HG03521 (cell line): ENCODE results near the gene VPS37B.

Source experiments
- ATAC-seq: cut with Tn5 transposase; IDR thresholded peaks from one replicate; pipeline ENCODE4 v1.9.1; 2021; ENCODE audit warnings: mild to moderate bottlenecking, moderate library complexity; ENCODE audit not compliant: unreplicated experiment

VPS37B gene

DNA sequence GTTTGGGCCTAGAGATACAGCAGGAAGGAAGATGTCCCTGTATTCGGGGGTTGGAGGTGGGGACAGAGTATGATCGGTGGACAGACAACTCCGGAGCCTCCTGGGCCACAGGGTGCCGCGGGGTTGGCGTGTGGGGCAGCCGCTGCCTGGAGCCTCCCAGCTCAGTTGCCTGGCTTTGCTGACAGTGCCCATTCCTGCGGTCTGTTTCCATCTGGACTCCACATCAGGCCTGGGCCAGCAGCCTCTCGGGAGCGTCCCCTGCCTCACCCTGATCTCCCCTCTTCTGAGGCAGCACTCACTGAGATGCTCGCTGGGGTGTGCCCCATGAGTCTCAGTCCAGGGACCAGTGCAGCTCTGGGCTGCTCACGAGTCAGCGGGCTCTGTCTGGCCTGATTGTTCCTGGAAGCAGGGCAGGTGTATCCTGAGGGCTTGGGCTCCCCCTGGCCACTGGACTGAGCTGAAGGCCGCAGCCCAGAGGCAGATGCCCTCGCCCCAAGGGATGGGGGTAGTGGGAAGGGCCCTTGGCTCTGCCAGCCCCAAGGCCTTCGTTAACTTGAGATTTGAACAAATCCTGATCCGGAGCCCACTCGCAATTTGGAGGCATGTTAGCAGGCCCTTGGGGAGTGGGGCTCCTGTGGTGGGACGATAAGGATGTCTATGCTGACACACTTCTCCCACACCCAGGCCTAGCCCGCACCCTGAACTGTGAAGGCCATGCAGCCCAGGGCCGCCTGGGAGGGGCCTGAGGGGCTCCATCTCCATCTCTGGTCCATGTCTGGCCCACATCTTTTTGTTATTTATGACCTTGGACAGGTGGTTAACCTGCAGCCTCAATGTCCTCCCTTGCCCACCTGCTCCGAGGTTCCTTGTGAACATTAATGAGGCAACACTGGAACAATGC lies 53.2 kb downstream of the VPS37B start:
- no peak for ATAC-seq

- ATAC-seq, result no peak
Measured at GRCh38 chr12:122841544-122842321, 54.2 kb downstream of the VPS37B start.

DNA sequence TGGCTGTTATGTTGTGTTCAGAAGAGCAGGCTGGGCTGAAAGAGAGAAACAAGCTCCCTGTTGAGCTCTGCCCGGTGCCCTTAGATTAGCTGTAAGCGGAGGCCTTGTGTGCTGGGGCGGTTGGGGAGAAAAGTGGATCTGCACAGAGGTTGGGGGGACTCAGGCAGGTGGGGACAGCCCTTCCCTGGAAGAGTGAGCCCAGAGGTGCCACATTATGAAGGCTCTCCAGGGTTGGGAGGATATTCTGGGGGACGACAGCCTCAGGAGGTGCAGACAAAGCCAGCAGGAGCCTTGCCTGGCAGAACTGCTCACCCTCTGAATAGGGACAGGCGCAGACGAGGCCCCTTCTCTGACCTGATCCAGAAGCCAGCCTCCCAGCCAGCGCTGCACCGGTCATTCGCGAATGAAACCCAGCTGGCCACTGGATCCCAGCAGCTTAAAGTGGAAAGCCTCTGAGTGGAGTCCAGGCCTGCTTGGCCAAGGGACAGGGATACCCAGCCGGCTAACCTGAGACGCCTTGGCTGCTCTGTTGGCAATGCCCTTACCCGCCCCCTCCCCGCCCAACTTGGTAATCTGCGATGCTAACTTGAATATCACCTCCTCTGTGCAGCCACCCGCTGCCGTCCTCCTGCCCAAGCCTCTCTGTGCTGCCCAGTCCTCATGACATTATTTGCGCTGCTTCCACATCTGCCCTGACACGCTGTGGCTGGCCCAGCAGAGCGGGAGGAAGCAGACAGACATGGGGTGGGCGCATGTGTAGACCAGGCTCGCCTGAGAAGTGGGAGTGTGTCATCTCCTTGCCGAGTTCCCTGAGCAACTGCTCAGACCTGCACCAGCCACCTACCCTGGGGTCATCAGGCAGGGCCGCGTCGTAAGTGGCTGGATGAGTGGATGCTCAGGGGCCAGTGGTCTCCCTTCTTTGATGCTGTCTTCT lies 55.1 kb downstream of the VPS37B start:
- ATAC-seq, result no peak

GRCh38 chr12:122839907-122840554 lies 55.9 kb downstream of the VPS37B start:
- ATAC-seq, result no peak

DNA sequence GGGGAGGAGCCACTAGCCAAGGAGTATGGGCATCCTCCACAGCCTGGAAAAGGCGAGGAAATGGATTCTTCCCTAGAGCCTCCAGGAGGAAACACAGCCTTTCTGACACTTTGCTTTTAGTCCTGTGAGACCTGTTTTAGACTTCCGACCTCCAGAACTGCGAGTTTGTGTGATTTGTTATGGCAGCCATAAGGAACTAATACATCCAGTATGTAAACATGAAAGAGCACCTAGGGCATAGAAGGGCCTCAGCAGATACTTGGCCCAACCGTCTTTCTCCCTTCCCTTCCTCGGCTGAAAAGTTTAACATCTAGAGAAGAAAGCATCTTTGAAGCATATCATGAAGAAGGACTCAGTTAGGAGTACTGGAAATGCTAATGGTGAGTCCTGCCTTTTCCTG lies 57.1 kb downstream of the VPS37B start:
- ATAC-seq, result no peak

DNA sequence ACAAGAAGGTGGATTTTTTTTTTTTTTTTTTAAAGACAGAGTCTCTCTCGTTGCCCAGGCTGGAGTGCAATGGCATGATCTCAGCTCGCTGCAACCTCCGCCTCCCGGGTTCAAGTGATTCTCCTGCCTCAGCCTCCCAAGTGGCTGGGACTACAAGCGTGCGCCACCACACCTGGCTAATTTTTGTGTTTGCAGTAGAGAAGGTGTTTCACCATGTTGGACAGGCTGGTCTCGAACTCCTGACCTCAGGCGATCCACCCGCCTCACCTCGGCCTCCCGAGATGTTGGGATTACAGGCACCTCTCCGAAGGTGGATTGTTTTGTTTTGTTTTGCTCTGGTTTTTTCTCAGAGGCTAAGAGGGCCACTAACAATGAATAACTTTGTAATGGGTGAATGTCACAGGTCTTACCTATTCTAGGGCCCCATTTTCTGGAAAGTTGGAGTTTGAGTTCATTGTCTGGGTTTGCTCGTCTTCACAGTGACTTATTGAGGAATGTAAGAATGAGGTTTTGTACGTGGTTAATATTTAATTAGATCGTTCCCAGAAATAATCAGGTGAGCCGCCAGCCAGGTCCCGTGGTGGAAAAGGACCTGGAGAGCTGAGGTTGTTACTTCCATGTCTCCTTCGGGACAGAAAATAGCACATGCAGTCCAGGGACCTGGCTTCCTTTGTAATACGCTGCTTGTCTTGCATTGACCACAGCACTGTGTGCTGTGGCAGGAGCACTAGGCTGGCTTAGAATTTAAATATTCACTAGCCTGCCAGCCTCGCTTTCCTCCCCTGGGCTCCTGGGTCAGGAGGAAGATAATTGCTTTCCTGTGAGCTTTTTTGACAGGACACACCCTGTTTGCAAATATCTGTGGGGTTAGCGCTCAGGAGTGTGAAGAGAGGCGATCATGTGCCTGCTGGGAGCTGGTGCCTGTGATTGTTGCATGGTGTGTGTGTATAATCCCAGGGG lies 58.3 kb downstream of the VPS37B start:
- no peak for ATAC-seq

DNA sequence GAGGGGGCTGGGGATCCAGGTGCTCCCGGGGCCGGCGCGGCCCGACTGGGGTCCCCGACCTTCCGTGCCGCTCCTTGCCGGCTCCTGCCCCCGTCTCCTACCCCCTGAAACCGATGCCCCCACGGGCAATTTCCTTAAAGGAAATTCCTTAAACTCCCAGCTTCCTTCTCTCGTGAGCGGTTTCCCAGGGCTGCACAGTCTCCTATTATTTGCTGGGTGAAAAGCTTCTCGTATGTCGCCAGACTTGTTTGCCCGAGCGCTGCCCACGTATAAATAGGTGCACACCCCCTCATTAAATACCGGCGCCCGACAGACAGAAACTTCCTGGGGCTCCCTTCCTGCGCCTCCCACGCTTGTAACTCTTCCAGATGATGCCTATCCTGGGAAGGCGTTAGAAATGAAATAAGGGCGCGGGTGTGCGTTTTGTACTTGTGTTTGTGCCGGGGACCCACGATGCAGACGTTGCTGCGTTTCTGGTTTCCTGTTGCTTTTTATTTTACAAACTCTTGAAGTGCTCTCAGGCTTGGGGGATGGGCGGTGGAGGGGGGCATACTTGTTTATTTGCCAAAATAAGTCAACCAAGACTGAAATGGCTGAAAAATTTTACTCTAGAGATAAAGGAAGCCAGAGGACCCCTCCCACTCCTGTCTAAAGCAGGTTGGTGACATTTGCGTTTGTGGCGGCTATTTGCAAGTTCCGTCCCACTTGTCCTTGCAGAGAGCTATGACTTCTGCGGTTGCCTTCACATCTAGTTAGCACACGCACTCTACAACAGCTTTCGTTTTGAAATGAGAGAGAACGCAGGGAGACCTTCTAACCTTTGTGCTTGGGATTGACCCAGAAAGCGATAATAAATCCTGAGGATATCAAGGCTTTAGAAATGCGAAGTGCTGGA lies 59.6 kb downstream of the VPS37B start:
- ATAC-seq, result no peak

GRCh38 chr12:122835750-122836026 lies 60.2 kb downstream of the VPS37B start:
- no peak for ATAC-seq

DNA sequence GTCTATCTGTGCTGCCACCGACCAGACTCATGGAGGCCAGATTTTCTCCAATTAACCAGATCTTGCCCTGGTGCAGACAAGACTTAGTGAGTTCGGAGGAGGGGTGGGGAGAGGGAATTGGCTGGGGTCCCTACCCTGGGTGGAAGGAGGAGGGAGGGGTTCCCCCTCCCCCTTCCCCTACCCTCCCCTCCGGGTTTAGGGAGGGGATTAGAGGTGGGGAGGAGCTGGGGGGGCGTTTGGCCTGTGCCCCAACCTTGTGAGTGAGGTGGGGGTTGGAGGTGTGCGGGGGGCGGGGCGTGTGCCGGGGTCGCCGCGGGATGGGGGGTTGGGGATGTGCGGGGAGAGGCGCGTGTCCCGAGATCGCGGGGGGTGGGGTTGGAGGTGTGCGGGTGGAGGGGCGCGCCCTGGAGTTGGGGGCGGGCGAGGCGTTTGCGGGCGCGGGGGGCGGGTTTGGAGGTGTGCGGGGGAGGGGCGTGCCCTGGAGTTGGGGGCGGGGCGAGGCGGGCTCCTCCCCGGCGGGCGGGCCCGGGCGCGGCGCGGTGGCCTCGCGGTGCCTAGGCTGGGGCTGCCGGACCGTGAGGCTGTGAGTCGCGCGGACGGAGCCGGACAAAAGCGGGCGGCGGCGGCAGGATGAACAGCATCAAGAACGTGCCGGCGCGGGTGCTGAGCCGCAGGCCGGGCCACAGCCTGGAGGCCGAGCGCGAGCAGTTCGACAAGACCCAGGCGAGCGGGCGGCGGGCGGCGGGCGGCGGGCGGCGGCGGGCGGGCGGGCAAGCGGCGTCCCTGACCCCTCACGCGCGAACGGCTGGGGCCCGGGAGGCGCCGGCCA lies 60.8 kb downstream of the VPS37B start, which contains the start of gene HIP1R:
HIP1R (plus strand) TSS at position 537 of the 829 bp plus-strand sequence; CDS start at position 631, 94 bp downstream.
- no peak for ATAC-seq

- ATAC-seq, result no peak
Measured at GRCh38 chr12:122834104-122834920, 61.6 kb downstream of the VPS37B start.

- no peak for ATAC-seq
Measured at GRCh38 chr12:122830517-122831214, 65.3 kb downstream of the VPS37B start.

DNA sequence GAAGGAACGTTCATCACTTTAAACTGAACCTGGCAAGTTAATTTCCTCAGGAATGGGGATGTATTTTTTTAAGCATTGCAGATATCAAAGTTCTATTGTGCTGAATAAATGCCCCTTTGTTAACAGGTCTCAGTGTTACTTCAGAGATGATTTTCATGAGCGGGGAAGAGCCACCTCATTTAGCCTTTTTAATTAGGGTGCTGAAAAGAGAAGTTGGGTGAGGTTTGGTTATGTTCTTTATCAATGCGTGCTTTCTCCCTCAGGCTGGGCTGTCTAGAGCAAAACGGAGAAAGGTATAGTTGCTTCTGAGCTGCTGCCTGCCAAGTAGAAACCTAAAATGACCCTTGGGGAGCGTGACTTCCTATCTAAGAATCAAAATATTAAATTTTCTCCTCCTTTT lies 68.7 kb downstream of the VPS37B start:
- ATAC-seq, result no peak

GRCh38 chr12:122825773-122826724 lies 69.9 kb downstream of the VPS37B start:
- ATAC-seq, result no peak

DNA sequence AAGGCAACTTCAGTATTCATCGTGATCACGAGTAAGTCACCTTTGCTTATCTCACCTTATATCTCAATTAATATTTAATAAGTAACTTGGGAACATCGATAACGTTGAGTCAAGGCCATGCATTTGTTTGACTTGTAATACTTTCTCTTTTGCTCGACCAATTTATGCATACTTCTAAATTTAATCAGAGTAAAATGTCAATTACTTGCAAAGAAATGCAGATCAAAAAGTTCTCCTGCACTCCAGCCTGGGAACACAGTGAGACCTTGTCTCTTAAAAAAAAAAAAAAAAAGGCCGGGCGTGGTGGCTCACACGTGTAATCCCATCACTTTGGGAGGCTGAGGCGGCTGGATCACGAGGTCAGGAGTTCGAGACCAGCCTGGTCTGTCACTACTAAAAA lies 72.5 kb downstream of the VPS37B start:
- no peak for ATAC-seq

- ATAC-seq, result no peak
Measured at GRCh38 chr12:122820838-122821271, 75.1 kb downstream of the VPS37B start.
